Colonic mucosa (tissue), 4 donors: Measurements from ENCODE around the gene TBL1Y. TPM values are rescaled to one million over a fixed set of nuclear protein-coding genes. Genes with fewer than 3 reads are reported as not detected.

Source experiments
- DNase-seq: peaks from one replicate; pipeline ENCODE4 v3.0.0-alpha.2; 2020
- H3K27ac ChIP-seq: fragments of 200-600 bp; one replicate; pipeline ENCODE4 v1.8.0; 2021
- H3K27me3 ChIP-seq: fragments of 200-600 bp; one replicate; pipeline ENCODE4 v1.8.0; 2021
- H3K36me3 ChIP-seq: fragments of 200-600 bp; one replicate; pipeline ENCODE4 v1.8.0; 2021
- H3K4me1 ChIP-seq: fragments of 200-600 bp; one replicate; pipeline ENCODE4 v1.8.0; 2021; ENCODE audit warnings: mild to moderate bottlenecking
- H3K4me3 ChIP-seq: fragments of 200-600 bp; one replicate; pipeline ENCODE4 v1.8.0; 2021
- H3K9ac ChIP-seq, 2 donors: one replicate each; pipeline ENCODE4 v1.7.0; 2013; ENCODE audit warnings: control low read depth in 2 of 2, low read depth in 2 of 2, low read length in 2 of 2
- H3K9me3 ChIP-seq: fragments of 200-600 bp; one replicate; pipeline ENCODE4 v1.8.0; 2021
- intact Hi-C: fragments of 100-400 bp; cut with DNase I; formaldehyde crosslinking; loops from one replicate; pipeline ENCODE4 v1.14.1; 2022
- total RNA-seq, 2 donors: library from RNA; stranded (reverse); fragmentation: NEBNext Ultra II Directional in 1 of 2; extraction: Animal tissue kit (Norgen Biotek cat#: 25700) in 1 of 2; gene quantifications; one replicate each; pipeline ENCODE4 v1.2.1, GENCODE V29; 2021
- TF ChIP-seq, protein P1 (sequence below): fragments of 200-600 bp; IDR thresholded peaks from one replicate; pipeline ENCODE4 v1.8.0; 2022; ENCODE audit warnings: antibody characterized with exemption, mild to moderate bottlenecking
- donor health status: healthy.
- donor health status: DM: no; HTN: no; CAD: no.
- donor health status: DM: no; HTN: no; CAD: no.

TBL1Y gene
- total RNA-seq, 2 donors from 2014 or later, result not detected

GRCh38 chrY:7125136-7126056 is 214.9 kb downstream of the TBL1Y start:
- Histone ChIP-seq H3K27ac (no peak overlapping the region), H3K4me3 (no peak overlapping the region), H3K36me3 (no peaks in the 10 kb centered on the region), H3K4me1 (no peaks in the 10 kb centered on the region), H3K9me3 (no peaks in the 10 kb centered on the region), H3K9ac (no peak overlapping the region), H3K27me3 (no peaks in the 10 kb centered on the region)
- DNase-seq, result no peak
- TF ChIP-seq, protein P1, sequence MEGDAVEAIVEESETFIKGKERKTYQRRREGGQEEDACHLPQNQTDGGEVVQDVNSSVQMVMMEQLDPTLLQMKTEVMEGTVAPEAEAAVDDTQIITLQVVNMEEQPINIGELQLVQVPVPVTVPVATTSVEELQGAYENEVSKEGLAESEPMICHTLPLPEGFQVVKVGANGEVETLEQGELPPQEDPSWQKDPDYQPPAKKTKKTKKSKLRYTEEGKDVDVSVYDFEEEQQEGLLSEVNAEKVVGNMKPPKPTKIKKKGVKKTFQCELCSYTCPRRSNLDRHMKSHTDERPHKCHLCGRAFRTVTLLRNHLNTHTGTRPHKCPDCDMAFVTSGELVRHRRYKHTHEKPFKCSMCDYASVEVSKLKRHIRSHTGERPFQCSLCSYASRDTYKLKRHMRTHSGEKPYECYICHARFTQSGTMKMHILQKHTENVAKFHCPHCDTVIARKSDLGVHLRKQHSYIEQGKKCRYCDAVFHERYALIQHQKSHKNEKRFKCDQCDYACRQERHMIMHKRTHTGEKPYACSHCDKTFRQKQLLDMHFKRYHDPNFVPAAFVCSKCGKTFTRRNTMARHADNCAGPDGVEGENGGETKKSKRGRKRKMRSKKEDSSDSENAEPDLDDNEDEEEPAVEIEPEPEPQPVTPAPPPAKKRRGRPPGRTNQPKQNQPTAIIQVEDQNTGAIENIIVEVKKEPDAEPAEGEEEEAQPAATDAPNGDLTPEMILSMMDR, result no peak
- intact Hi-C loops, result no loop called here

DNA sequence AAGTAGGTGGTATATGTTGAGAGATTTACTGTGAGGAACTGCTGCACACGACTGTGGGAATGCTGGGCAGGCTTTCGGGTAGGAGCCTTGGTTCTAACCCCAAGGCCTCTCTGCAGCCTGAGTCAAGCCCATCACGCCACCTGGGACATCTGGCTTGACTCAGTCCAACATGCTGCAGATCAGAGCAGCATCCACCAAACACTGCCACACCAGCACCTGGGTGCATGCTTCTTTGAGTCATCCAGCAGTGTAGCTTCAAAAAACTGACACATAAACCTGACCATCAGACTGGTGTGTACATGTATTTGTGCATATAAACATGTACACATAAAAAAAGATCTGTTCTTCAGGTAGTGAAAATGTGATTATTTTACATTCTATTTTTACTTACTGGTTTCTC is 217.7 kb downstream of the TBL1Y start:
- H3K9ac ChIP-seq, result no peak overlapping the region
- H3K4me3 ChIP-seq, result no peak overlapping the region
- TF ChIP-seq, protein P1, result no peak
- no peaks in the 10 kb centered on the region for H3K4me1 ChIP-seq
- intact Hi-C loops, result no loop called here
- no peak for DNase-seq
- H3K9me3 ChIP-seq, result no peaks in the 10 kb centered on the region
- no peaks in the 10 kb centered on the region for H3K36me3 ChIP-seq
- no peak overlapping the region for H3K27ac ChIP-seq
- no peaks in the 10 kb centered on the region for H3K27me3 ChIP-seq

Other genes starting within 250 kb of the TBL1Y start
- gene AMELY, start 1.1 kb downstream of the TBL1Y start, total RNA-seq, result not detected